Right lobe of liver (tissue), 6 donors: ENCODE measurements around the gene SMPD1. TPM values are rescaled to one million over a fixed set of nuclear protein-coding genes. Genes with fewer than 3 reads are reported as not detected.
A peak's percentile ranks its signal among the peaks of the same experiment; 100 is the strongest.

Source experiments
- ATAC-seq, 4 donors: fragments of 200-7000 bp; cut with Tn5 transposase; one replicate each; pipeline ENCODE4 v1.9.1; 2020; ENCODE audit warnings: mild to moderate bottlenecking in 4 of 4, moderate library complexity in 4 of 4
- DNase-seq, 3 donors: peaks; one replicate each; pipeline ENCODE4 v3.0.0-alpha.2; 2020
- H3K27ac ChIP-seq, 3 donors: fragments of 200-600 bp; one replicate each; pipeline ENCODE4 v1.8.0; 2022
- H3K27me3 ChIP-seq, 2 donors: fragments of 200-600 bp; one replicate each; pipeline ENCODE4 v1.8.0; 2022
- H3K36me3 ChIP-seq, 4 donors: fragments of 200-600 bp; sonication (generic) in 1 of 4; one replicate each; pipeline versions ENCODE4 v1.5.1 to v1.8.0; 2017 to 2022; ENCODE audit warnings: control low read depth in 1 of 4
- H3K4me1 ChIP-seq, 4 donors: fragments of 200-600 bp; sonication (generic) in 1 of 4; one replicate each; pipeline versions ENCODE4 v1.5.1 to v1.8.0; 2017 to 2022; ENCODE audit warnings: control low read depth in 1 of 4
- H3K4me3 ChIP-seq, 3 donors: fragments of 200-600 bp; one replicate each; pipeline ENCODE4 v1.8.0; 2022
- H3K9me3 ChIP-seq, 4 donors: fragments of 200-600 bp; sonication (generic) in 1 of 4; one replicate each; pipeline versions ENCODE4 v1.5.1 to v1.8.0; 2017 to 2022; ENCODE audit warnings: control low read depth in 1 of 4
- POLR2A ChIP-seq: fragments of 450-650 bp; IDR thresholded peaks from one replicate; pipeline ENCODE4 v1.6.1; 2017; ENCODE audit warnings: antibody characterized with exemption, mild to moderate bottlenecking
- WGBS: methylation state at CpG from one replicate; pipeline ENCODE4 v1.1.6; 2018; ENCODE audit warnings: low coverage, low lambda C conversion rate; ENCODE audit not compliant: insufficient coverage; ENCODE audit errors: missing lambda C conversion rate; 5-methylcytosine and 5-hydroxymethylcytosine counted together
- intact Hi-C, 2 donors: fragments of 100-400 bp; cut with DNase I; formaldehyde crosslinking; loops; one replicate each; pipeline versions ENCODE4 v1.11.2 to v1.14.1; 2022
- total RNA-seq, 6 experiments: library from RNA; depleted of rRNA in 2 of 6; stranded (reverse); fragments of >200 nt in 2 of 6; fragmentation: NEBNext Ultra II Directional in 3 of 6; extraction: Animal tissue kit (Norgen Biotek cat#: 25700) in 3 of 6; gene quantifications; one replicate each; pipeline versions ENCODE4 v1.1.0 to v1.2.4, GENCODE V29; 2016 to 2023
- TF ChIP-seq, protein P1 (sequence below), 4 donors: fragments of 200-600 bp in 3 of 4; fragments of 450-650 bp in 1 of 4; IDR thresholded peaks; one replicate each; pipeline versions ENCODE4 v1.5.1 to v1.8.0; 2016 to 2022; ENCODE audit warnings: antibody characterized with exemption in 4 of 4, mild to moderate bottlenecking in 2 of 4
- donor health status: DM: no; HTN: yes; CAD: no.
- donor health status: DM: no; HTN: no; CAD: no.
- donor health status: DM: no; HTN: no; CAD: no.
- donor health status: DM: no; HTN: yes; CAD: no.
- donor health status: DM: no; HTN: yes; CAD: no.

The SMPD1 gene
- total RNA-seq, 6 experiments from 2014 or later, result 45.3 to 77.9 (median 57.3) TPM

DNA sequence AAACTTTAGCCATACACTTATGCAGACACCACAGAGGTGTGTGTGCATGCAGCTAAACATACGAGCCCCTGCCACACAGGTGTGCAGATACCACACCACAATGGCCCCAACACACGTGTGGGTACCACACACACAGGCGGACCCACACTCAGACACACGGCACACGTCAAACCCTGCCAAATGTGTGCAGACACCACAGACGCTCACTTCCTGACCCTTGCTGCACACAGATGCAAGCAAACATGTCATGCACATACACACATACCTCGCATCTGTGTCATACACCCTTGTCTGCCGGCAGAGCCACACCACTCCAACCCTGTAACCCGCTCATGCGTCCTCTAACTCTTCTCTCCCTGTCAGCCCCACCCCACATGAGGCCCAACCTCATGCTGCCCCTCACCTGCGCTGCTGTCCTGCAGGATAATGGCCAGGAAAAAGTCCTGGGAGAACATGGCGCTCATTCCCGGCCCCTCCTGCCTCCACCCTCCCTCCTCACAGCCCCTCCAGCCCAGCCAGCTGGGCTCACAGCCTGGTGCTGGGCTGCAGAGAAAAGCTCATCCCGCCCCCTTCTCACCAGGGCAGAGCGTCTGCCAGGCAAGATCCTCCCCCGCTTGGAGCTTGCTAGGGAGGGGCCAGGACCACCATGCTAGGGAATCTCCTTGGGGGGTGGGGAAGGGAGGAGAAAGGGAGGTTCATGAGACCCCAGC is 14.2 kb downstream of the SMPD1 start:
- no peak overlapping the region for H3K27ac ChIP-seq
- no peak for ATAC-seq

DNA sequence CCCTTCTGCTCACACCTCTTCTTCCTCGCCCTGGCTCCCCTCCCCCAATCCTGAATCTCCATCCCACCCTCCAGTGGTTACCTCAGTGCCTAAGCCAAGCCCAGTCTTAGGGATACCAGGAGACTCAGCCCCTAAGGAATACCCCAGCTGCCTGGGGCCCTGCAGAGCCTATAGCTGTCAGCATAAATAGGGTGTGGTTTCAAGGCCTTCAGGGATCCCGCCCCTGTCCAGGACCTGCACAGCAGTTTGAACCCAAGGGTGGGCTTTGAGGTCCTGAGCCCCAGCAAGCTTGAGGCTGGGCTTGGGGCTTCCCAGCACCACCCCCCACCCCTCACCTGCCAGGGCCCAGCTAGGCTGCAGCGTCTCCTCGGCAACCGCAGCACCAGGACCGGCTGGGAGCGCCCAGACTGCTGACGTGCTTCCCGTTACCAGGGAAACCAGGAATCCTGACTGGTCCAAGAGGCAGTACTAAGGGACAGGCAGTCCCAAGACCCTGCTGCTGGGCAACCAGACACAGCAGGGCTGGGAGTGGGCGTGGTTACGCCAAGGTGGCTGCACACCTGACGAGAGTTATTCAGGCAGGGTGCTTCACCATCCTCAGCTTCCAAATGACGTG is 14.9 kb downstream of the SMPD1 start:
- H3K27me3 ChIP-seq, result no peaks in the 10 kb centered on the region
- intact Hi-C loops, result no loop called here
- no peak overlapping the region for H3K4me3 ChIP-seq
- no peak for DNase-seq
- no peaks in the 10 kb centered on the region for H3K4me1 ChIP-seq
- no peak overlapping the region for H3K27ac ChIP-seq
- H3K9me3 ChIP-seq, result no peaks in the 10 kb centered on the region
- TF ChIP-seq POLR2A, result no peak
- TF ChIP-seq, protein P1, sequence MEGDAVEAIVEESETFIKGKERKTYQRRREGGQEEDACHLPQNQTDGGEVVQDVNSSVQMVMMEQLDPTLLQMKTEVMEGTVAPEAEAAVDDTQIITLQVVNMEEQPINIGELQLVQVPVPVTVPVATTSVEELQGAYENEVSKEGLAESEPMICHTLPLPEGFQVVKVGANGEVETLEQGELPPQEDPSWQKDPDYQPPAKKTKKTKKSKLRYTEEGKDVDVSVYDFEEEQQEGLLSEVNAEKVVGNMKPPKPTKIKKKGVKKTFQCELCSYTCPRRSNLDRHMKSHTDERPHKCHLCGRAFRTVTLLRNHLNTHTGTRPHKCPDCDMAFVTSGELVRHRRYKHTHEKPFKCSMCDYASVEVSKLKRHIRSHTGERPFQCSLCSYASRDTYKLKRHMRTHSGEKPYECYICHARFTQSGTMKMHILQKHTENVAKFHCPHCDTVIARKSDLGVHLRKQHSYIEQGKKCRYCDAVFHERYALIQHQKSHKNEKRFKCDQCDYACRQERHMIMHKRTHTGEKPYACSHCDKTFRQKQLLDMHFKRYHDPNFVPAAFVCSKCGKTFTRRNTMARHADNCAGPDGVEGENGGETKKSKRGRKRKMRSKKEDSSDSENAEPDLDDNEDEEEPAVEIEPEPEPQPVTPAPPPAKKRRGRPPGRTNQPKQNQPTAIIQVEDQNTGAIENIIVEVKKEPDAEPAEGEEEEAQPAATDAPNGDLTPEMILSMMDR (IDR thresholded peaks at IDR 0.05), result no peak
- H3K36me3 ChIP-seq, result no peaks in the 10 kb centered on the region
- ATAC-seq, result no peak
- 100% methylated on average over 1 of the region's 13 CpGs for WGBS

More for the DNA sequence above, 14.2 kb downstream of the SMPD1 start:
- intact Hi-C loops, result no loop called here
- H3K27me3 ChIP-seq, result no peaks in the 10 kb centered on the region
- no peak for DNase-seq
- H3K4me1 ChIP-seq, result no peaks in the 10 kb centered on the region
- 74% methylated on average over 12 of the region's 16 CpGs for WGBS
- H3K4me3 ChIP-seq, result no peak overlapping the region
- TF ChIP-seq POLR2A, result no peak
- TF ChIP-seq, protein P1 (IDR thresholded peaks at IDR 0.05), result no peak
- no peaks in the 10 kb centered on the region for H3K36me3 ChIP-seq
- no peaks in the 10 kb centered on the region for H3K9me3 ChIP-seq

DNA sequence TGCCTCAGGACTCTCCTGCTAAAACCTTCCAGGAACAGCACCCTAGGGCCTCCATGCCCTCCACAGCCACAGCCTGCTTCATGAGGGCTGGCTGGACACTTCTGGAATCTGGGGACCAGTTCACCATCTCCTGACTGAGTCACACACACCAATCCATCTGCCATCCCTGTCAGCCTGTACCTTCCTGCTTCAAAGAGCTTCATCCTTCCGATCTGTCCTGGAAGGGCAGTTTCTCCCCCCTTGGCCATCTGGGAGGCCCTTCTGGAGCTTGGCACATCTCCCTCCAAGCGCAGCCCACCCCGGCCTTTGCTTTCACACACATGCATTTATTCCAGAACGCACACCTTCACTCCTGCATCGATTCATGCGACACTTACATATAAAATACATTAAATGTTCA is 15.6 kb downstream of the SMPD1 start:
- Histone ChIP-seq H3K4me1 (no peaks in the 10 kb centered on the region), H3K36me3 (no peaks in the 10 kb centered on the region), H3K4me3 (no peak overlapping the region), H3K9me3 (no peaks in the 10 kb centered on the region), H3K27ac (no peak overlapping the region), H3K27me3 (no peaks in the 10 kb centered on the region)
- no peak for DNase-seq
- TF ChIP-seq POLR2A, result no peak
- TF ChIP-seq, protein P1 (IDR thresholded peaks at IDR 0.05), result no peak
- ATAC-seq, result no peak
- intact Hi-C loops, result no loop called here
- 96% methylated on average over 3 of the region's 6 CpGs for WGBS

DNA sequence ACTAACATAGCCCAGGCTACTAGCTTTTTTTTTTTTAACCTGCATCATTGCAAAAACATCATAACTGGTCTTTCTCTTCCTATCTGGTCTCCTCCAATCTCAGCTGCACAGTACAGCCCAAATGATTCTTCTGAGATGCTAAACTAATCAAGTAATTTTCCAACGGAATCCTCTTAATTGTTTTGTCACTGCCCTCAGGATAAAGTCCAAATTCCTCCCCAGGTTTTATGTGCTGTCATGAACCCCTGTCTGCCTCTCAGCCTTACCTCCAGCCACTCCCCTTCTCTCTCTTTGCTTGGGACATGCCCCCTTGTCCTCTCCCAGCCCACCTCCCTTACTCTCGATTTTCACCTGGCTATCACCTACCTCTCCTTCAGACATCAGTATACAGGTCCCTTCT is 16.1 kb downstream of the SMPD1 start:
- Histone ChIP-seq H3K36me3 (no peaks in the 10 kb centered on the region), H3K27ac (no peak overlapping the region), H3K27me3 (no peaks in the 10 kb centered on the region), H3K4me1 (no peaks in the 10 kb centered on the region), H3K9me3 (no peaks in the 10 kb centered on the region), H3K4me3 (no peak overlapping the region)
- intact Hi-C loops, result no loop called here
- DNase-seq (no peak), ATAC-seq (peak in 3 of 4 donors; percentile 18 to 43 (median 35))
- TF ChIP-seq, protein P1 (IDR thresholded peaks at IDR 0.05), result no peak
- TF ChIP-seq POLR2A, result no peak
- 19% methylated on average over 2 of the region's 2 CpGs for WGBS
